GM21825 (cell line): ENCODE data around the gene FBXW9.
"Not testable (repeated sequence)": the region's sequence is repeated elsewhere in the genome, so short reads cannot be mapped to it uniquely, and the experiment has no call there.

Source experiments
- ATAC-seq: cut with Tn5 transposase; IDR thresholded peaks from one replicate; pipeline ENCODE4 v1.9.1; 2021; ENCODE audit warnings: mild to moderate bottlenecking, moderate library complexity; ENCODE audit not compliant: unreplicated experiment

The FBXW9 gene

DNA sequence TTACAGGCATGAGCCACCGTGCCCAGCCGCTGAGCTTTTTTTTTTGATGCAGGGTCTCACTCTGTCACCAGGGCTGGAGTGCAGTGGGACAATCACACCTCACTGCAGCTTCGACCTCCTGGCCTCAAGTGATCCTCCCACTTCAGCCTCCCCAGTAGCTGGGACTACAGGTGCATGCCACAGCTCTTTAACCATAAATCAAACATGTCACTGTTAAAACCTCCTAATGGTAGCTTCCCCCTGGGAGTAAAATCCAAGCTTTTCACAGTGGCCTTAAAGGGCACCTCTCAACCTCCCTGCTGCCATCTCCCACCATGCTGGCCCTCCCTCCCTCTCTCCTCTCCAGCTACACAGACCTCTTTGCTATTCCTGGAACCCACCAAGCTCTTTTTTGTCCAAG, 10.6 kb downstream of the FBXW9 start:
- no peak for ATAC-seq

- ATAC-seq: peak; percentile 60
Observed at GRCh38 chr19:12681074-12681987, 15.1 kb downstream of the FBXW9 start, which contains the start of gene DHPS. DHPS (minus strand) TSS chr19:12681880; CDS start chr19:12681766, 114 bp downstream.

DNA sequence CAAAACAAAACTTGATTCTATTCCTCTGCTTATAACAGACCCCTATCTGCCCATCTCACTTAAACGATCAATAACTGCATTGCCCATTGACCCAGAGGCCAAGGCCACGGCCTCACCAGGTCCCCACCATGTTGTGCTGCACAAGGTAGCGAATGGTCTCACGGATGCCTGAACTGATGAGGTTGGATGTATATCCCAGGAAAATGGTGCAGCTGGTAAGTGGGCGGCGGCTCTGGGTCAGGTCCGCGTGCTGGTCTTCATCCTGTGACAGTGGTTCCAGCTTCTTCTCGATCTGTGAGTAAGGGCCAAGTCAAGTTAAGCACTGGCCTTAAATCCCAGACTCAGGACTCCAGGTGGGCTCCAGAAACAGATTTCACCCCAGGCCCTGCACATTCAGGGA, 16.4 kb downstream of the FBXW9 start:
- ATAC-seq: no peak

DNA sequence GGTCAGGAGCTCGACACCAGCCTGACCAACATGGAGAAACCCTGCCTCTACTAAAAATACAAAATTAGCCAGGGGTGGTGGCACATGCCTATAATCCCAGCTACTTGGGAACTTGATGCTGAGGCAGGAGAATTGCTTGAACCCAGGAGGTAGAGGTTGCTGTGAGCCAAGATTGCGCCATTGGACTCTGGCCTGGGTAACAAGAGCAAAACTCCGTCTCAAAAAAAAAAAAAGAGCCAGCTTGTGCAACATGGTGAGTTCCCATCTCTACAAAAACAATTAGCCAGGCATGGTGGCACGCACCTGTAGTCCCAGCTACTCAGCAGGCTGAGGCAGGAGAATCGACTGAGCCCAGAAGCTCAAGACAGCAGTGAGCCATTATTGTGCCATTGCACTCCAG, 18.4 kb downstream of the FBXW9 start:
- ATAC-seq: not testable (repeated sequence)

DNA sequence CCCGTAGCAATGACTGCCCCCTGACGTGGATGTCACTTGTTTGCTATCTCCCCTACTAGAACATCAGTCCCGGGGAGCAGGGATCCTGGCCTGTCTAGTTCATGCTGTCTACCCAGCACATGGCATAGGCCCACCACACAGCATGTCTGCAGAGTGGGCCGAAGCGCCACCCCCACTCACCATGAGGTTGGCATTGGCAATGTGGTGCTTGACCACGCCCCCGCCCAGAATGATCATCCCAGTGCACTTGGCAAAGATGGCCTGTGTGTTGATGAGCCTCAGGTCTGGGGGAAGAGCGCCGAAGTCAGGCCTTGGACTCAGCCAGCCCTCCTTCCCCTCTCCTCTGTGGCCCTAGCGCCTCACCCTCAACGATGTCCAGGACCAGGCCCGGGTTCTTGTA, 19.5 kb downstream of the FBXW9 start:
- ATAC-seq: no peak

GRCh38 chr19:12676384-12676792, 20.0 kb downstream of the FBXW9 start:
- ATAC-seq: no peak

GRCh38 chr19:12675940-12676339, 20.5 kb downstream of the FBXW9 start:
- no peak for ATAC-seq

- no peak for ATAC-seq
Observed at GRCh38 chr19:12675399-12675798, 21.0 kb downstream of the FBXW9 start.

- no peak for ATAC-seq
Observed at GRCh38 chr19:12672744-12673143, 23.7 kb downstream of the FBXW9 start.

DNA sequence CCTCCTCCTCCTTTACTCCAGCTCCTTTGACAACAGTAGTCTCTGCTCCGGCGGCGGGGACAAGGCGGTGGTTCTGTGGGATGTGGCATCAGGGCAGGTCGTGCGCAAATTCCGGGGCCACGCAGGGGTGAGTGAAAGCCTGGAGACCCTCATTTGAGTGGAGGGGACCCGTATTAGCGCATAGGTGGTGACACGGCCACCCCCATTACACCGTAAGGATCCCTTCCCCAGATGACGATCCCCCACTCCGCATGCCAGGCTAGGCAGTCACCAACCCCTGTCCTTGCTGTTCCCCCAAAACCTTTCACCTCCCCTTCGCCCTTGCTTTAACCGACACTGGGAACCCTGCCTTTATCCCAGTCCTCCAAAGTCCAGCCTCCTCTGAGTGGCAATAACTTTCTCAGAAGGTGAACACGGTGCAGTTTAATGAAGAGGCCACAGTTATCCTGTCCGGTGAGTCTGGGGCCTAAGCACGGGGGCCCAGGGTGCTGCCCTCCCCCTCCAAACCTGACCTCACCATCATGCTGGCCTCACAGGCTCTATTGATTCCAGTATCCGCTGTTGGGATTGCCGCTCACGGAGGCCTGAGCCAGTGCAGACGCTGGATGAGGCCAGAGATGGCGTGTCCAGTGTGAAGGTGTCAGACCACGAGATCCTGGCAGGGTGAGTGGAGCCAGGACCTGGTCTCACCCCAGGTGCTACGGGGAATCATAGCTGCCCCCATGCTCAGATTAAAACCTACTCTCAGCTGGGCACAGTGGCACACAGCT, 26.1 kb downstream of the FBXW9 start:
- ATAC-seq: no peak

- no peak for ATAC-seq
Observed at GRCh38 chr19:12669270-12670158, 26.9 kb downstream of the FBXW9 start.

- no peak for ATAC-seq
Observed at GRCh38 chr19:12668932-12669269, 27.5 kb downstream of the FBXW9 start.

- ATAC-seq: no peak
Observed at GRCh38 chr19:12668346-12668745, 28.1 kb downstream of the FBXW9 start.

DNA sequence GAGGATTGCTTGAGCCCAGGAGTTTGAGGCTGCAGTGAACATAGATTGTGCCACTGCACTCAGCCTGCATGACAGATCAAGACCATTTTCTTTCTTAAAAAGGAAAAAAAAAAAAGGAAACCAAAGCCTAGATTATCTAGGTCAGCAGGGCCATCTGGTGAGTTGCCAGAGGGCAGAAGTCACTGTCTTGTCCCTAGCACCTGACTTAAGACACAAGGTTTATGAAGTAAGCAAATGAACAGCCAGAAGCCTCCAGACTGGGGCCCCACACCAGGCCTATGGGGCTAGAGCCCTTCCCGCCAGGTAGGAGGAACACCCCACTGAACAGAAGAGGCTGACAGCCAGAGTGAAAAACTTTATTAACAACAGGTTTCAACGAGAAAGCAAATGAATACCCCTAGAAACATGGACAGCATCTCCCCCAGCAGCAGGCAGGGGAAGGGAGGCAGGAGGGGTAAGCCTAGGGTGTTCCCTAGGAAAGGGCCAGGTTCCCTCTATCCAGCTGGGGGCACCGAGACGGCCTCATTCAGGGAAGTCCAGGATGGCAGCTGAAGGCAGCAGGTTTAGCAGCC, 28.6 kb downstream of the FBXW9 start:
- no peak for ATAC-seq

- peak; percentile 48 for ATAC-seq
Observed at GRCh38 chr19:12666265-12667048, 30.0 kb downstream of the FBXW9 start, which contains the start of the genes MAN2B1 and WDR83. MAN2B1 (minus strand) TSS chr19:12666742; CDS start chr19:12666701, 41 bp downstream. WDR83 (plus strand) TSS chr19:12666807; CDS start chr19:12669791, 2,984 bp downstream.

GRCh38 chr19:12665671-12666264, 30.7 kb downstream of the FBXW9 start:
- no peak for ATAC-seq

DNA sequence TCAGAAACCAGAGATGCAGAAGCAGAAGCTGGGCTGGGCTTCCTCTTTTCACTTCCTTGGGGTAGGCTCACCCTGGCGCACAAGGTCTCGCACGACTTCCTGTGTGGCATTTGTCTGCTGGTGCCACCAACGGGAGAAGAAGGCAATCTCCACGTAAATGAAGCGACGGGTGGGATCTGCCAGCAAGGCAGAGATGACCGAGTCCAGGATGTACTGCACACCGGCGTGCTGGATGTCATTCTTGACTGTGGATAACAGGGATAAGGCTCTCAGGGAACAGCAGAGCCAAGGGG, 31.2 kb downstream of the FBXW9 start:
- no peak for ATAC-seq

DNA sequence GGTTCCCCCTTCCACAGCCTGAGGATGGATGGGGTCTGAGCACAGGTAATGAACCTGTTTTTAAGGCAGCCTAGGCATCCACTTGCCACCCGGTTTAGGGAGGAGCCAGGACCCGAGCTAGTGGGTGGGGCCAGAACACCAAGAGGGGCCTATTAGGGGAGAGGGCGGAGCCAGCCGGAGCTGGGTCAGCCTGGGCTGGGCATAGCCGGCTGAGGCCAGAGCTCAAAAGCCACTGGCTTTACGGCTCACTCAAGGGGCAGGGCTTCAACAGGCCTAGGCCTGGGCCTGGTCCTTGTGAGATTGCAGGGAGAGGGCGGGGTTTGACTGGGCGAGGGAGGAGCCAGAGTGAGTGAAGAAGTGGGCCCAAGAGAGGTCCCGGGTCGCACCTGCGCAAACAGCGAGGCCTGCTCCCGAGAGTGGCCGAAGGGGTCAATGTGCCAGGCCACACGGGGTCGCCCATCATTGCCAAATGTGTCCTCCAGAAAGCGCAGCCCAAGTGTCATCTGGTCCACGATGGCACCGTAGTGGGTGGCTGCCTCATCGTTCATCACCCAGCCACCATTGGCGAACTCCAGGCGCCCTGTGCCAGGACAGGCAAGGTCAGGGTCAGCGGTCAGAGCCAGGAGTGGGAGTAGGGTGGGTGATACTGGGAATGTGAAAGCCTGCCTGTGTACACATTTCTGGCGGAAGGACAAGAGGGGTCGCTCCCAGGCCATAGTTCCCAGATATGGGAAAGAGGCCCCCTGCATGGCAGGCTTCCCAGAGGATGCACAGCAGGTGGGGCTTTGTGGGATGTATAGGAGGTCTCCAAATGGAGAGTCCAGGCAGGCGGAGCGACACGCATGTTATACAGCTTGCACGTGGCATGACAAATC, 31.8 kb downstream of the FBXW9 start:
- ATAC-seq: no peak

- ATAC-seq: no peak
Observed at GRCh38 chr19:12660980-12661379, 35.5 kb downstream of the FBXW9 start.
